Fibroblast of villous mesenchyme (primary cell): ENCODE results near the gene PSMB2. TPM values are rescaled to one million over a fixed set of nuclear protein-coding genes. Genes with fewer than 3 reads are reported as not detected.

Source experiments
- DNase-seq: peaks from one replicate; pipeline ENCODE4 v3.0.0-alpha.2; 2010; ENCODE audit warnings: low read depth
- H3K4me3 ChIP-seq: 2 replicates; pipeline ENCODE4 v1.5.1; 2011; ENCODE audit warnings: low read depth, mild to moderate bottlenecking, low read length
- total RNA-seq: library from RNA; depleted of rRNA; stranded (reverse); fragments of >200 nt; gene quantifications from 2 replicates; pipeline ENCODE4 v1.2.3, GENCODE V29; 2012
- TF ChIP-seq, protein P1 (sequence below): IDR thresholded peaks from 2 replicates; pipeline ENCODE4 v1.5.1; 2012; ENCODE audit warnings: low read depth, mild to moderate bottlenecking, low read length; ENCODE audit not compliant: insufficient read depth

The PSMB2 gene
- total RNA-seq, 1 donor = 21.2 TPM

DNA sequence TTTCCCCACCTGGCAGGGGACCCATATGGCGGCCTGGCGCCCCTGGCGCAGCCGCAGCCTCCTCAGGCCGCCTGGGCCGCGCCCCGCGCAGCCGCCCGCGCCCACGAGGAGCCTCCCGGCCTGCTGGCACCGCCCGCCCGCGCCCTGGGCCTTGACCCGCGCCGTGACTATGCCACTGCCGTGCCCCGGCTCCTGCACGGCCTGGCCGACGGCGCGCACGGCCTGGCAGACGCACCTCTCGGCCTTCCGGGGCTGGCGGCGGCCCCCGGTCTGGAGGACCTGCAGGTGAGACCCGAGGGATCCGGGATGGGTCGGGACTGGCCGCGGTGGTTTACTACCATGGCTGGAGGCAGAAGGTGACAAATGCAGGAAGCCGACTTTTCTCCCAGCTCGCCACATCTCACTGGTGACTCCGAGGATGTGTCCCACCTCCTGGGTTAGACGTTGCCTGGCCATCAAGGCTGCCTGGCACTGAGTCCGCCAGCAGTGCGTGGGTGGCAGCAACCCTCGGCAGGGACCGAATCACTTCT lies 67.1 kb downstream of the PSMB2 start:
- H3K4me3 ChIP-seq = no peak overlapping the region
- TF ChIP-seq, protein P1, sequence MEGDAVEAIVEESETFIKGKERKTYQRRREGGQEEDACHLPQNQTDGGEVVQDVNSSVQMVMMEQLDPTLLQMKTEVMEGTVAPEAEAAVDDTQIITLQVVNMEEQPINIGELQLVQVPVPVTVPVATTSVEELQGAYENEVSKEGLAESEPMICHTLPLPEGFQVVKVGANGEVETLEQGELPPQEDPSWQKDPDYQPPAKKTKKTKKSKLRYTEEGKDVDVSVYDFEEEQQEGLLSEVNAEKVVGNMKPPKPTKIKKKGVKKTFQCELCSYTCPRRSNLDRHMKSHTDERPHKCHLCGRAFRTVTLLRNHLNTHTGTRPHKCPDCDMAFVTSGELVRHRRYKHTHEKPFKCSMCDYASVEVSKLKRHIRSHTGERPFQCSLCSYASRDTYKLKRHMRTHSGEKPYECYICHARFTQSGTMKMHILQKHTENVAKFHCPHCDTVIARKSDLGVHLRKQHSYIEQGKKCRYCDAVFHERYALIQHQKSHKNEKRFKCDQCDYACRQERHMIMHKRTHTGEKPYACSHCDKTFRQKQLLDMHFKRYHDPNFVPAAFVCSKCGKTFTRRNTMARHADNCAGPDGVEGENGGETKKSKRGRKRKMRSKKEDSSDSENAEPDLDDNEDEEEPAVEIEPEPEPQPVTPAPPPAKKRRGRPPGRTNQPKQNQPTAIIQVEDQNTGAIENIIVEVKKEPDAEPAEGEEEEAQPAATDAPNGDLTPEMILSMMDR = no peak
- no peak for DNase-seq

DNA sequence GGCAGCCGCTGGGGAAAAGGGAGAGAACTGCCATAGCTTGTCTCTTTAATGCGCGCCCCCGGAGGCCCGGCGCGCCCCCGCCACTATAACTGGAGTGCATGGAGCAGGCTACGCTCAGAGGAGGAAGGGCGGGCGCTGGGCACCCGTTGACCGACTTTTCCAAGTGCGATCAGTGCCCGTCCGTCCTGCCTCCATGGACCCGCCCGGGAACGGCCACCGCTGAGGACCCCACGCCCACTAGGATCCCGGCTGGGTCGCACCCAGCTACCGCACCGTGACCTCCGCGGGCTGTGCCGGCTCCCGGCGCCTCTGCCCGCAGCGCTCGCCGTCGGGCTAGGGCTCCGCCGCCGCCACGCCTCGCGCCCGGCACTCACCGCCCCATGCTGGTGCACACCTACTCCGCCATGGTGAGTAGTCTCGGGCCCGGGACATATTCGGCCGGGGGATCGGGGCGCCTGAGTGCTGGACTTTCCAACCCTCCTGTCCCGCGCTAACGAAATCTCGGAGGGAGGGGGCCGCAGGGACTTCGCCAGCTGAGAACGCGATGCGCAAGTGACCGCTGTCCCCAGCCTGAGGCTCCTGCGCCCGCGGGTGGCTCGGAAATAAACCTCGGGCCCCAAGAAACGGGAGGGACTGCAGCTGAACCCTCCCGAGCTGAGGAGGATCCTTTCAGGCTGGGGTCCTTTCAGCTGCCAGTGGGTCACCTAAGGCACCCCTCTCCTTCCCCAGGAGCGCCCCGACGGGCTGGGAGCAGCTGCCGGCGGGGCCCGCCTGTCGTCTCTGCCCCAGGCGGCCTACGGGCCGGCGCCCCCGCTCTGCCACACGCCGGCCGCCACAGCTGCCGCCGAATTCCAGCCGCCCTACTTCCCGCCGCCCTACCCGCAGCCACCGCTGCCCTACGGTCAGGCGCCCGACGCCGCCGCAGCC lies 67.9 kb downstream of the PSMB2 start, which contains the start of gene TFAP2E:
TSS of gene TFAP2E (plus strand) at position 117 of the 927 bp plus-strand sequence. CDS start at position 381, 264 bp downstream.
- TF ChIP-seq, protein P1 = no peak
- DNase-seq = peak; percentile 36
- H3K4me3 ChIP-seq = peak within 1 kb of the TSS; percentile 65

DNA sequence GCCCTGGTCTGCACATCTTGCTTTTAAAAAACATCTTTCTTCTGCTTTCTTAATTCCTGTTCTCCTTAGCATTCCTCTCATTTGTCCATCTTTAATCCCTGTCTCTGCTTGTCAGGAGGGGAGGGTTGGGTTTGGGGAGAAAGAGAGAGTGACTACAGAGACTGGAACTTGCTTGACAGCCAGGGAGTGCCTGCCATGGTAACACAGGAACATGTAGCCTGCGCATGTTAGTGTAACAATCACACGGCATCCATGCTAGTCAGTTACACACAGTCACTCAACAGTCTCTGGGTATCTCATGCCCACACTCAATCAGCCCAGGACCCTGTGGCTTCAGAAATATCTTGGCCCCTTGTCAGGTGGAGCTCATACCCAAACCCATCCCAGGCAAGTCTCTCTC lies 69.0 kb downstream of the PSMB2 start:
- no peak overlapping the region for H3K4me3 ChIP-seq
- TF ChIP-seq, protein P1 = no peak
- DNase-seq = no peak

DNA sequence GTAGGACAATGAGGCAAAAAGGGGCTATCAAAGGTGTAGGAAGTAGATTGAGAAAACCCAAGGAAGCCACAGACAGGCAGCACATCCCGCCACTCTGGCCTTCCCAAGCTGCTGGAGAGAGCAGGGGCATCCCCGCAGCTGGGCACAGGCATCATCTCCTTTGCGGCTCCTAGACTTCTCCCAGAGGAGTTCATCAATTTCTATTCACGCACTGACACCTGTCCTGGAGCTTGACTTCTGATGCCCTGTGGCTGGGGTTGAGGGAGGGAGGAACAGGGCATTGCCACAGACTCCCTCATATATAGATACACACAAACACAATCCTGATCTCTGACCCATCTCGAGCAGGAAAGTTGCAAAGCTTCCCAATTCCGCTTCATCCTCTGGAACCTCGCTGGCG lies 70.1 kb downstream of the PSMB2 start:
- DNase-seq = no peak
- H3K4me3 ChIP-seq = no peak overlapping the region
- TF ChIP-seq, protein P1 = no peak

DNA sequence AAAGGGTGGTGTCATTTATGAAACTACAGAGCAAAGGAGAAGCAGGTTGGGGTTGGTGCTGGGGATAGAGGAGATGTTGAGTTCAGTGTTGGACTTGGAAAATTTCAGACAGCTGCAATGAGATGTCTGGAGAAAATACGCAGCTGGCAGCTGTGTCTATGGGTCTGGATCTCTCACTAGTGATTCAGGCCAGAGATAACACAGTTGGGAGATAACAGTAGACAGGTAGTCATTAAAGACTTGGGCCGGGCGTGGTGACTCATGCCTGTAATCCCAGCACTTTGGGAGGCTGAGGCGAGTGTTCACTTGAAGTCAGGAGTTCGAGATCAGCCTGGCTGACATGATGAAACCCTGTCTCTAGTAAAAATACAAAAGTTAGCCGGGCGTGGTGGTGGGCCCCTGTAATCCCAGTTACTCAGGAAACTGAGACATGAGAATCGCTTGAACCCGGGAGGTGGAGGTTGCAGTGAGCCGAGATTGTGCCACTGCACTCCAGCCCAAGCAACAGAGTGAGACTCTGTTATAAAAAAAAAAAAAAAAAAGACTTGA lies 70.7 kb downstream of the PSMB2 start:
- DNase-seq = peak; percentile 54
- TF ChIP-seq, protein P1 = no peak
- no peak overlapping the region for H3K4me3 ChIP-seq

DNA sequence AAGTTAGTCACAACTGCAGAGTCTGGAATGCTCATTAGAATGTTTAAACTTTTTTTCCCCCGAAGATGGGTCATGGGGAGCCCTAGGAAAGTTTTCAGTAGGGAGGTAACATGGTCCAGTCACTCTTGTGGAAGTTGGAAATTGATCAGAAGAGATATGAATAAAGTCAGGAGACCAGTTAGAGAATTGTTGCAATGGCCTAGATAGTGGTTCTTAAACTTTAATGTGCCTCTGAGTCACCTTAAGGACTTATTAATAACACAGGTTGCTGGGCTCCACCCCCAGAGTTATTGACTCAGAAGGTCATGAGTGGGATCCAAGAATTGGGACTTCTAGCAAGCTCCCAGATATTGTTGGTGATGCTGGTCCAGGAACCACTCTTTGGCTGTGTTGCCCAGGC lies 71.4 kb downstream of the PSMB2 start:
- no peak overlapping the region for H3K4me3 ChIP-seq
- DNase-seq = peak; percentile 33
- TF ChIP-seq, protein P1 = no peak
